ENCODE data around the gene AGAP1. TPM values are rescaled to one million over a fixed set of nuclear protein-coding genes. Genes with fewer than 3 reads are reported as not detected.
A peak's percentile ranks its signal among the peaks of the same experiment; 100 is the strongest.

The AGAP1 gene
- total and polyA plus RNA-seq, 7 donors = 10.8 to 42.7 (median 18.6) TPM

DNA sequence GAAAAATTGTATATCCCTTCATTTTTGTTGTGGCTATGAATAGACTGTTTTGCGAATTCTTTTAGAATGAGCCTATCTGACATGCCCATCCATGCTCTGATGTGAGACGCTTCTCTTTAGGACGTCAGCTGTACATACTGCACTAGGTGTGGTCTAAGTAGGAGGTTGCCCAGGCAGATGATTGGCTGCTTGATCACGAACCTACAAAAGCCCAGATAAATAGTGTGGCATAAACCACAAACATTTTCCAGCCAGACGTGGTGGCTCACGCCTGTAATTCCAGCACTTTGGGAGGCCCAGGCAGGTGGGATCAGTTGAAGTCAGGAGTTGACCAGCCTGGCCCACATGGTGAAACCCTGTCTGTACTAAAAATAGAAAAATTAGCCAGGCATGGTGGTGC, 251.8 kb downstream of the AGAP1 start:
- intact Hi-C loops (cut with DNase I) = loop anchor here (5.0 to 10.0 kb wide), 3 partner anchors 253 to 1201 kb away; partner anchors contain the start of gene AGAP1
- no peak for DNase-seq
- WGBS, 2 donors = 85 to 88% methylated on average over 6 of the region's 6 CpGs
- TF ChIP-seq POLR2A (IDR thresholded peaks at IDR 0.05) (no peak), EP300 (IDR thresholded peaks at IDR 0.05) (no peak), POLR2AphosphoS5 (IDR thresholded peaks at IDR 0.05) (no peak)
- TF ChIP-seq, protein P1, sequence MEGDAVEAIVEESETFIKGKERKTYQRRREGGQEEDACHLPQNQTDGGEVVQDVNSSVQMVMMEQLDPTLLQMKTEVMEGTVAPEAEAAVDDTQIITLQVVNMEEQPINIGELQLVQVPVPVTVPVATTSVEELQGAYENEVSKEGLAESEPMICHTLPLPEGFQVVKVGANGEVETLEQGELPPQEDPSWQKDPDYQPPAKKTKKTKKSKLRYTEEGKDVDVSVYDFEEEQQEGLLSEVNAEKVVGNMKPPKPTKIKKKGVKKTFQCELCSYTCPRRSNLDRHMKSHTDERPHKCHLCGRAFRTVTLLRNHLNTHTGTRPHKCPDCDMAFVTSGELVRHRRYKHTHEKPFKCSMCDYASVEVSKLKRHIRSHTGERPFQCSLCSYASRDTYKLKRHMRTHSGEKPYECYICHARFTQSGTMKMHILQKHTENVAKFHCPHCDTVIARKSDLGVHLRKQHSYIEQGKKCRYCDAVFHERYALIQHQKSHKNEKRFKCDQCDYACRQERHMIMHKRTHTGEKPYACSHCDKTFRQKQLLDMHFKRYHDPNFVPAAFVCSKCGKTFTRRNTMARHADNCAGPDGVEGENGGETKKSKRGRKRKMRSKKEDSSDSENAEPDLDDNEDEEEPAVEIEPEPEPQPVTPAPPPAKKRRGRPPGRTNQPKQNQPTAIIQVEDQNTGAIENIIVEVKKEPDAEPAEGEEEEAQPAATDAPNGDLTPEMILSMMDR (IDR thresholded peaks at IDR 0.05) = no peak
- Histone ChIP-seq H3K27ac (peak overlapping the region in 2 of 4 donors; percentile 55 to 83), H3K36me3 (peaks cover 0 to 25% (median 0%) of the 10 kb centered on the region in 4 donors), H3K9me3 (no peaks in the 10 kb centered on the region), H3K27me3 (no peaks in the 10 kb centered on the region), H3K4me1 (peaks cover 0 to 46% (median 39%) of the 10 kb centered on the region in 4 donors), H3K4me3 (no peak overlapping the region)

GRCh38 chr2:235746257-235746934, 252.6 kb downstream of the AGAP1 start:
- H3K36me3 ChIP-seq = peaks cover 0 to 26% (median under 1%) of the 10 kb centered on the region in 4 donors
- peaks cover 0 to 49% (median 41%) of the 10 kb centered on the region in 4 donors for H3K4me1 ChIP-seq
- DNase-seq = peak; percentile 88
- no peaks in the 10 kb centered on the region for H3K27me3 ChIP-seq
- intact Hi-C loops (cut with DNase I) = loop anchor here (1.0 to 10.0 kb wide), 6 partner anchors 74 to 1202 kb away; partner anchors contain the start of gene AGAP1
- 44 to 52% methylated on average over 12 of the region's 12 CpGs for WGBS, 2 donors
- H3K4me3 ChIP-seq = no peak overlapping the region
- TF ChIP-seq, protein P1 (IDR thresholded peaks at IDR 0.05) = peak; percentile 72 to 82 (median 78)
- TF ChIP-seq POLR2AphosphoS5 (IDR thresholded peaks at IDR 0.05) (peak in 1 of 4 donors; percentile 30), EP300 (IDR thresholded peaks at IDR 0.05) (no peak)
- H3K27ac ChIP-seq = peak overlapping the region; percentile 43 to 83 (median 65)
- H3K9me3 ChIP-seq = no peaks in the 10 kb centered on the region

GRCh38 chr2:235747001-235747785, 253.3 kb downstream of the AGAP1 start:
- H3K4me3 ChIP-seq = no peak overlapping the region
- H3K27ac ChIP-seq = peak overlapping the region; percentile 55 to 83 (median 65)
- intact Hi-C loops (cut with DNase I) = loop anchor here (2.0 to 10.0 kb wide), 5 partner anchors 74 to 1202 kb away; partner anchors contain the start of gene AGAP1
- H3K36me3 ChIP-seq = peaks cover 0 to 29% (median 3%) of the 10 kb centered on the region in 4 donors
- 80 to 84% methylated on average over 23 of the region's 23 CpGs for WGBS, 2 donors
- TF ChIP-seq, protein P1 (IDR thresholded peaks at IDR 0.05) = no peak
- no peak for TF ChIP-seq POLR2A (IDR thresholded peaks at IDR 0.05)
- TF ChIP-seq POLR2AphosphoS5 (IDR thresholded peaks at IDR 0.05) = no peak
- no peak for TF ChIP-seq EP300 (IDR thresholded peaks at IDR 0.05)
- H3K9me3 ChIP-seq = no peaks in the 10 kb centered on the region
- DNase-seq = no peak
- H3K4me1 ChIP-seq = peaks cover 0 to 49% (median 41%) of the 10 kb centered on the region in 4 donors
- no peaks in the 10 kb centered on the region for H3K27me3 ChIP-seq

DNA sequence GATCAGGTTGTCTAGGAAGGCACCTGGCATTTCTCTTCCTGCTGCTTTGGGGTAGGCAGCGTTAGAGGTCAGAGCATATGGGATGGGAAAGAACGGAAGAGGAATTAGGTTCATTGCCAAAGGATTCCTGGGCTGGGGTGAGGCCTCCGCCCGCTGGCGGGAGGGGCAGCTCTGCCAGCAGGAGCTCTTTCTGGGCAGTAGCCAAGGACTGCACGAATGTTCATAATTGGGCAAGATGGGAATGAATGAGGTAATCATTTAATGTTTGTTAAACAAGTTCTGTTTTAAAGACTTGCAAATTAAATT, 253.9 kb downstream of the AGAP1 start:
- Histone ChIP-seq H3K4me1 (peaks cover 0 to 49% (median 41%) of the 10 kb centered on the region in 4 donors), H3K4me3 (no peak overlapping the region), H3K27ac (peak overlapping the region; percentile 55 to 83 (median 62)), H3K36me3 (peaks cover 0 to 27% (median 3%) of the 10 kb centered on the region in 4 donors), H3K27me3 (no peaks in the 10 kb centered on the region), H3K9me3 (no peaks in the 10 kb centered on the region)
- 17 to 60% methylated on average over 6 of the region's 6 CpGs for WGBS, 2 donors
- no peak for TF ChIP-seq EP300 (IDR thresholded peaks at IDR 0.05)
- TF ChIP-seq, protein P1 (IDR thresholded peaks at IDR 0.05) = no peak
- TF ChIP-seq POLR2A (IDR thresholded peaks at IDR 0.05) = no peak
- no peak for TF ChIP-seq POLR2AphosphoS5 (IDR thresholded peaks at IDR 0.05)
- intact Hi-C loops (cut with DNase I) = loop anchor here (2.0 to 10.0 kb wide), 5 partner anchors 75 to 1203 kb away; partner anchors contain the start of gene AGAP1
- no peak for DNase-seq

Measured in sigmoid colon (tissue), 7 donors.